H1 (cell line): Measurements from ENCODE around the gene GPR68. TPM values are rescaled to one million over a fixed set of nuclear protein-coding genes. Genes with fewer than 3 reads are reported as not detected.

Source experiments
- CTCF ChIA-PET: fragments of 300-600 bp; sonication (Branson Sonifier 250); formaldehyde crosslinking; loops from one replicate; lab custom pipeline; 2021; ENCODE audit not compliant: partially characterized antibody; lab: Charles Lee
- POLR2A ChIA-PET: fragments of 300-600 bp; sonication (Branson Sonifier 250); formaldehyde crosslinking; loops from one replicate; lab custom pipeline; 2021; ENCODE audit warnings: inconsistent platforms; ENCODE audit not compliant: partially characterized antibody; lab: Charles Lee
- DNase-seq, 2 experiments: peaks; one replicate each; pipeline versions ENCODE4 v3.0.0 to v3.0.0-alpha.2; 2010 to 2022; ENCODE audit warnings: low spot score in 2 of 2, low read depth in 1 of 2, mixed read lengths in 1 of 2
- FAIRE-seq: peaks from 2 replicates; lab custom pipeline; 2011; peaks lifted over from hg19 to GRCh38; lab: Jason Lieb, UNC
- H2AFZ ChIP-seq: 2 replicates; pipeline ENCODE4 v1.8.1; 2012; ENCODE audit warnings: low read length, inconsistent platforms
- H2AK5ac ChIP-seq: 2 replicates; pipeline ENCODE4 v1.6.1; 2013; ENCODE audit warnings: low read depth, low read length
- H2BK120ac ChIP-seq: replicated peaks from 2 replicates; pipeline ENCODE3; 2013; ENCODE audit warnings: low read depth, low read length, inconsistent platforms
- H2BK12ac ChIP-seq: 2 replicates; pipeline ENCODE4 v1.6.1; 2013; ENCODE audit warnings: low read depth, low read length
- H2BK15ac ChIP-seq: 2 replicates; pipeline ENCODE4 v1.6.1; 2013; ENCODE audit warnings: low read length
- H2BK20ac ChIP-seq: 2 replicates; pipeline ENCODE4 v1.6.1; 2013; ENCODE audit warnings: low read length
- H2BK5ac ChIP-seq: 2 replicates; pipeline ENCODE4 v1.6.1; 2013; ENCODE audit warnings: low read depth, low read length
- H3K14ac ChIP-seq: 2 replicates; pipeline ENCODE4 v1.6.1; 2013; ENCODE audit warnings: inconsistent platforms; ENCODE audit not compliant: insufficient read length
- H3K18ac ChIP-seq: 2 replicates; pipeline ENCODE4 v1.6.1; 2013; ENCODE audit warnings: low read length; ENCODE audit errors: extremely low read depth
- H3K23ac ChIP-seq: 2 replicates; pipeline ENCODE4 v1.6.1; 2013; ENCODE audit warnings: inconsistent platforms; ENCODE audit not compliant: insufficient read length
- H3K23me2 ChIP-seq: 2 replicates; pipeline ENCODE4 v1.6.1; 2013; ENCODE audit warnings: low read depth, low read length
- H3K27ac ChIP-seq: 2 replicates; pipeline ENCODE4 v1.6.1; 2011; ENCODE audit warnings: low read depth, low read length, inconsistent platforms
- H3K27me3 ChIP-seq, 4 experiments: replicated peaks in 1 of 4; 1 replicate in 1 of 4; 2 replicates in 3 of 4; pipeline versions ENCODE4 v1.6.1 to v1.8.1; 2011 to 2013; ENCODE audit warnings: low read length in 3 of 4, mild to moderate bottlenecking in 3 of 4, inconsistent platforms in 2 of 4, mixed read lengths in 2 of 4, moderate library complexity in 1 of 4; ENCODE audit not compliant: control insufficient read depth in 3 of 4, insufficient read depth in 3 of 4; ENCODE audit errors: extremely low read depth in 1 of 4
- H3K36me3 ChIP-seq, 4 experiments: 2 replicates each; pipeline versions ENCODE4 v1.6.1 to v1.8.1; 2011 to 2013; ENCODE audit warnings: mild to moderate bottlenecking in 4 of 4, low read length in 3 of 4, moderate library complexity in 2 of 4, control low read depth in 1 of 4, inconsistent platforms in 1 of 4; ENCODE audit not compliant: insufficient read depth in 4 of 4, control insufficient read depth in 2 of 4
- H3K4ac ChIP-seq: replicated peaks from 2 replicates; pipeline ENCODE3; 2013; ENCODE audit warnings: low read length, low read depth, mixed read lengths, inconsistent platforms; ENCODE audit not compliant: insufficient read length
- H3K4me1 ChIP-seq, 4 experiments: replicated peaks in 1 of 4; 1 replicate in 1 of 4; 2 replicates in 3 of 4; pipeline versions ENCODE4 v1.6.1 to v1.8.1; 2011 to 2013; ENCODE audit warnings: low read length in 3 of 4, inconsistent platforms in 2 of 4, mixed read lengths in 1 of 4; ENCODE audit not compliant: insufficient read depth in 4 of 4, control insufficient read depth in 3 of 4
- H3K4me2 ChIP-seq, 2 experiments: 2 replicates each; pipeline versions ENCODE4 v1.6.1 to v1.8.1; 2011 to 2013; ENCODE audit warnings: low read depth in 2 of 2, low read length in 2 of 2, control low read depth in 1 of 2, inconsistent platforms in 1 of 2, mild to moderate bottlenecking in 1 of 2; ENCODE audit not compliant: insufficient read depth in 1 of 2
- H3K4me3 ChIP-seq, 4 experiments: fragments of 200-600, 300-600 bp in 1 of 4; sonication (generic), shearing (Covaris generic), sonication (Bioruptor Twin) in 1 of 4; 2 replicates each; pipeline versions ENCODE4 v1.5.1 to v1.8.1; 2011 to 2016; ENCODE audit warnings: low read length in 4 of 4, low read depth in 3 of 4, control low read depth in 2 of 4, inconsistent platforms in 2 of 4, mild to moderate bottlenecking in 2 of 4, mixed read lengths in 1 of 4, moderate library complexity in 1 of 4; ENCODE audit not compliant: insufficient read depth in 2 of 4; ENCODE audit errors: extremely low read depth in 1 of 4
- H3K56ac ChIP-seq: replicated peaks from 2 replicates; pipeline ENCODE3; 2013; ENCODE audit warnings: low read depth, mild to moderate bottlenecking, mixed read lengths, low read length, inconsistent platforms; ENCODE audit not compliant: insufficient read length
- H3K79me1 ChIP-seq: 2 replicates; pipeline ENCODE4 v1.6.1; 2013; ENCODE audit warnings: low read depth, low read length, control low read depth
- H3K79me2 ChIP-seq, 2 experiments: 2 replicates each; pipeline versions ENCODE4 v1.6.1 to v1.8.1; 2012 to 2013; ENCODE audit warnings: low read length in 2 of 2, mild to moderate bottlenecking in 2 of 2, inconsistent platforms in 1 of 2; ENCODE audit not compliant: insufficient read depth in 2 of 2, control insufficient read depth in 1 of 2
- H3K9ac ChIP-seq, 4 experiments: replicated peaks in 1 of 4; 1 replicate in 1 of 4; 2 replicates in 3 of 4; pipeline versions ENCODE4 v1.6.1 to v1.8.1; 2011 to 2013; ENCODE audit warnings: low read depth in 3 of 4, low read length in 3 of 4, control low read depth in 2 of 4, mild to moderate bottlenecking in 2 of 4, moderate library complexity in 2 of 4, inconsistent platforms in 1 of 4; ENCODE audit errors: extremely low read depth in 1 of 4
- H3K9me3 ChIP-seq, 2 experiments: 2 replicates each; pipeline versions ENCODE4 v1.6.1 to v1.8.1; 2012 to 2013; ENCODE audit warnings: mild to moderate bottlenecking in 2 of 2, moderate library complexity in 2 of 2, control low read depth in 1 of 2, inconsistent platforms in 1 of 2, low read depth in 1 of 2, low read length in 1 of 2, mixed read lengths in 1 of 2; ENCODE audit not compliant: insufficient read depth in 2 of 2
- H4K20me1 ChIP-seq, 2 experiments: replicated peaks in 1 of 2; 2 replicates each; pipeline versions ENCODE3 to v1.8.1; 2011 to 2013; ENCODE audit warnings: inconsistent platforms in 2 of 2, low read length in 2 of 2, mild to moderate bottlenecking in 1 of 2; ENCODE audit not compliant: insufficient read depth in 2 of 2, control insufficient read depth in 1 of 2
- H4K5ac ChIP-seq: 2 replicates; pipeline ENCODE4 v1.6.1; 2013; ENCODE audit warnings: low read length, low read depth, mixed read lengths, inconsistent platforms; ENCODE audit not compliant: insufficient read length
- H4K8ac ChIP-seq: 2 replicates; pipeline ENCODE4 v1.8.0; 2013; ENCODE audit warnings: mild to moderate bottlenecking, moderate library complexity, low read length, inconsistent platforms; ENCODE audit not compliant: insufficient read depth; ENCODE audit errors: extremely low read depth
- H4K91ac ChIP-seq: replicated peaks from 2 replicates; pipeline ENCODE3; 2013; ENCODE audit warnings: low read length, mixed read lengths, inconsistent platforms; ENCODE audit not compliant: insufficient read length
- ASH2L ChIP-seq: fragments of 200-600, 300-600 bp; sonication (generic); IDR thresholded peaks from one replicate; pipeline ENCODE4 v1.7.1; 2017; ENCODE audit warnings: low read length
- ATF2 ChIP-seq: IDR thresholded peaks from 2 replicates; pipeline ENCODE4 v1.6.1; 2012; ENCODE audit warnings: low read length, inconsistent platforms
- BACH1 ChIP-seq: IDR thresholded peaks from 2 replicates; pipeline ENCODE4 v1.6.1; 2012; ENCODE audit warnings: low read length, improper control_type of control experiment
- JUND ChIP-seq: IDR thresholded peaks from 2 replicates; pipeline ENCODE4 v1.6.1; 2011; ENCODE audit warnings: mild to moderate bottlenecking, improper control_type of control experiment, low read length
- KDM1A ChIP-seq: fragments of 200-600, 300-600 bp; sonication (generic); IDR thresholded peaks from 2 replicates; pipeline ENCODE4 v1.7.1; 2016; ENCODE audit warnings: mild to moderate bottlenecking, low read length, borderline replicate concordance
- MAX ChIP-seq: IDR thresholded peaks from 2 replicates; pipeline ENCODE4 v1.6.1; 2012; ENCODE audit warnings: inconsistent platforms
- PHF8 ChIP-seq: fragments of 200-600 bp; sonication (generic); conservative IDR thresholded peaks from 2 replicates; pipeline ENCODE4 v1.7.1; 2012; ENCODE audit warnings: low read depth, mild to moderate bottlenecking, inconsistent platforms, low read length, moderate library complexity
- RAD21 ChIP-seq, 2 experiments: IDR thresholded peaks in 1 of 2; conservative IDR thresholded peaks in 1 of 2; 2 replicates each; pipeline ENCODE4 v1.6.1; 2011; ENCODE audit warnings: low read depth in 2 of 2, low read length in 2 of 2, improper control_type of control experiment in 1 of 2, inconsistent platforms in 1 of 2, mild to moderate bottlenecking in 1 of 2, moderate library complexity in 1 of 2
- RBBP5 ChIP-seq: IDR thresholded peaks from 2 replicates; pipeline ENCODE4 v1.7.1; 2012; ENCODE audit warnings: low read depth, mild to moderate bottlenecking, inconsistent platforms, low read length, moderate library complexity, borderline replicate concordance
- TAF1 ChIP-seq: IDR thresholded peaks from 2 replicates; pipeline ENCODE4 v1.6.1; 2011; ENCODE audit warnings: mild to moderate bottlenecking, low read depth, low read length
- ZNF274 ChIP-seq: IDR thresholded peaks from 2 replicates; pipeline ENCODE4 v1.7.0; 2012; ENCODE audit warnings: low read length, borderline replicate concordance; ENCODE audit errors: extremely low read depth
- WGBS, 2 experiments: shearing (Covaris generic) in 1 of 2; methylation state at CpG; one replicate each; pipeline versions ENCODE4 v1.1.6 to v1.1.7; 2013 to 2015; ENCODE audit warnings: low lambda C conversion rate in 2 of 2, mixed read lengths in 2 of 2, inconsistent platforms in 1 of 2, low coverage in 1 of 2, missing lambda C conversion rate in 1 of 2; ENCODE audit not compliant: insufficient replicate concordance in 2 of 2, insufficient coverage in 1 of 2, insufficient read length in 1 of 2; ENCODE audit errors: extremely low coverage in 1 of 2, missing lambda C conversion rate in 1 of 2; 5-methylcytosine and 5-hydroxymethylcytosine counted together
- polyA plus RNA-seq, 7 experiments: library from polyadenylated mRNA; depleted of rRNA in 3 of 7; stranded (reverse) in 5 of 7; unstranded in 2 of 7; fragments of >200 nt in 5 of 7; fragments of 200-250 nt in 2 of 7; gene quantifications; 1 replicate in 5 of 7; 2 replicates in 1 of 7; 4 replicates in 1 of 7; pipeline versions ENCODE4 v1.2.1 to v1.2.3, GENCODE V29; 2011 to 2013; ENCODE audit warnings: missing spikeins in 2 of 7, mixed read lengths in 2 of 7
- total RNA-seq: library from RNA; stranded (reverse); fragmentation: NEBNext Ultra II Directional; extraction: Animal tissue kit (Norgen Biotek cat#: 25700); gene quantifications from 2 replicates; pipeline ENCODE4 v1.2.1, GENCODE V29; 2021

The GPR68 gene
- total and polyA plus RNA-seq, 2 of the 8 experiments (the other 6 are each of a cell fraction or from before 2014, with no cell fraction given): 0.22 to 0.76 TPM

- H2BK5ac ChIP-seq: no peak overlapping the region
- H3K18ac ChIP-seq: no peak overlapping the region
- no peak overlapping the region for H4K91ac ChIP-seq
- peaks cover 9% of the 10 kb centered on the region; the same call in 1 of the 2 replicates for H3K23me2 ChIP-seq
- CTCF ChIA-PET: interaction anchor here (1.6 to 3.6 kb wide), 4 partner anchors 11 to 46 kb away, joined by 4 to 20 read pairs (median 6); no protein-coding TSS in a partner anchor
- no peak overlapping the region for H3K23ac ChIP-seq
- FAIRE-seq (no peak), DNase-seq (no peak)
- H3K4me3 ChIP-seq: no peak overlapping the region
- no peak overlapping the region for H3K4me2 ChIP-seq
- no peak overlapping the region for H2BK120ac ChIP-seq
- no peak overlapping the region for H3K9ac ChIP-seq
- H3K9me3 ChIP-seq: no peaks in the 10 kb centered on the region
- H4K5ac ChIP-seq: no peak overlapping the region
- H2BK15ac ChIP-seq: no peak overlapping the region
- POLR2A ChIA-PET: interaction anchor here (1.2 to 1.3 kb wide), 2 partner anchors 13 to 80 kb away, joined by 3 to 5 read pairs; partner anchors contain the start of gene GPR68
- H3K79me1 ChIP-seq: no peaks in the 10 kb centered on the region
- H3K4ac ChIP-seq: no peak overlapping the region
- no peak overlapping the region for H3K56ac ChIP-seq
- H2BK20ac ChIP-seq: no peak overlapping the region
- no peak overlapping the region for H3K27ac ChIP-seq
- no peaks in the 10 kb centered on the region for H4K20me1 ChIP-seq
- no peaks in the 10 kb centered on the region for H3K36me3 ChIP-seq
- H2AFZ ChIP-seq: no peak overlapping the region
- H3K14ac ChIP-seq: no peak overlapping the region
- H3K79me2 ChIP-seq: no peaks in the 10 kb centered on the region
- 94% methylated on average over 16 of the region's 16 CpGs; no CpG with 5 or more reads in 1 of the 2 experiments for whole genome bisulfite sequencing, 2 experiments
- no peak overlapping the region for H2AK5ac ChIP-seq
- no peak overlapping the region for H4K8ac ChIP-seq
- H3K4me1 ChIP-seq: peaks cover 0 to 5% (median 4%) of the 10 kb centered on the region in 4 experiments; a peak in 5 of 7 replicates
- H3K27me3 ChIP-seq: peaks cover 0 to 10% (median 7%) of the 10 kb centered on the region in 4 experiments; a peak in 6 of 7 replicates
- no peak overlapping the region for H2BK12ac ChIP-seq
- no peak for TF ChIP-seq RBBP5
- no peak for TF ChIP-seq BACH1
- no peak for TF ChIP-seq ZNF274
- TF ChIP-seq ASH2L: no peak
- no peak for TF ChIP-seq MAX
- TF ChIP-seq TAF1: no peak
- no peak for TF ChIP-seq ATF2
- no peak for TF ChIP-seq JUND
- no peak for TF ChIP-seq KDM1A
- TF ChIP-seq RAD21 (IDR thresholded peaks at IDR 0.05 in 1 of 2, conservative IDR thresholded peaks at IDR 0.05 in 1 of 2; ENCODE audit: low read depth in 2 of 2, low read length in 2 of 2): no peak
- no peak for TF ChIP-seq PHF8
These were observed 13.6 kb upstream of the GPR68 start for GRCh38 chr14:91258011-91258618.
